HG03139 (cell line): ENCODE data around the gene COBLL1.

ENCODE experiments used
- ATAC-seq: cut with Tn5 transposase; IDR thresholded peaks from one replicate; pipeline ENCODE4 v1.9.1; 2021; ENCODE audit not compliant: unreplicated experiment

Gene COBLL1

GRCh38 chr2:164821338-164821737, 20.3 kb downstream of the COBLL1 start:
- no peak for ATAC-seq

- ATAC-seq, result no peak
Observed at GRCh38 chr2:164818149-164819136, 23.2 kb downstream of the COBLL1 start.

- no peak for ATAC-seq
Observed at GRCh38 chr2:164816900-164817299, 24.7 kb downstream of the COBLL1 start.

- ATAC-seq, result no peak
Observed at GRCh38 chr2:164816046-164816445, 25.6 kb downstream of the COBLL1 start.

GRCh38 chr2:164815071-164815793, 26.4 kb downstream of the COBLL1 start:
- no peak for ATAC-seq

- no peak for ATAC-seq
Observed at GRCh38 chr2:164813535-164813934, 28.1 kb downstream of the COBLL1 start.

GRCh38 chr2:164812378-164812777, 29.2 kb downstream of the COBLL1 start:
- no peak for ATAC-seq

GRCh38 chr2:164811819-164812218, 29.8 kb downstream of the COBLL1 start:
- no peak for ATAC-seq

- no peak for ATAC-seq
Observed at GRCh38 chr2:164810843-164811242, 30.8 kb downstream of the COBLL1 start.

GRCh38 chr2:164808776-164809175, 32.8 kb downstream of the COBLL1 start:
- ATAC-seq, result no peak

- ATAC-seq, result no peak
Observed at GRCh38 chr2:164803776-164804466, 37.7 kb downstream of the COBLL1 start.

- no peak for ATAC-seq
Observed at GRCh38 chr2:164802095-164802707, 39.4 kb downstream of the COBLL1 start.

- no peak for ATAC-seq
Observed at GRCh38 chr2:164800572-164800971, 41.1 kb downstream of the COBLL1 start.

- ATAC-seq, result no peak
Observed at GRCh38 chr2:164797627-164798026, 44.0 kb downstream of the COBLL1 start.

GRCh38 chr2:164796999-164797398, 44.6 kb downstream of the COBLL1 start:
- ATAC-seq, result no peak

- no peak for ATAC-seq
Observed at GRCh38 chr2:164794432-164795231, 47.0 kb downstream of the COBLL1 start.

- ATAC-seq, result no peak
Observed at GRCh38 chr2:164794016-164794415, 47.6 kb downstream of the COBLL1 start.

GRCh38 chr2:164793529-164793928, 48.1 kb downstream of the COBLL1 start:
- ATAC-seq, result no peak

GRCh38 chr2:164792316-164793170, 49.1 kb downstream of the COBLL1 start:
- no peak for ATAC-seq
